Caco-2 (cell line): ENCODE results near the gene UBE2E2. TPM values are rescaled to one million over a fixed set of nuclear protein-coding genes. Genes with fewer than 3 reads are reported as not detected.

Experiments
- BruUV-seq: library from RNA; stranded (reverse); fragments of 400-500 nt; replicated peaks from 2 replicates; lab custom pipeline; 2021; lab: Mats Ljungman, UMichigan
- CTCF ChIA-PET: fragments of 300-600 bp; sonication (Branson Sonifier 250); formaldehyde crosslinking; loops from one replicate; lab custom pipeline; 2022; ENCODE audit warnings: antibody characterized with exemption; lab: Charles Lee
- POLR2A ChIA-PET: fragments of 300-600 bp; sonication (Branson Sonifier 250); formaldehyde crosslinking; loops from one replicate; lab custom pipeline; 2022; ENCODE audit warnings: antibody characterized with exemption; lab: Charles Lee
- DNase-seq, 2 experiments: peaks; one replicate each; pipeline versions ENCODE4 v3.0.0 to v3.0.0-alpha.2; 2020 to 2022
- H3K27me3 ChIP-seq: replicated peaks from 2 replicates; pipeline ENCODE4 v1.6.0; 2011; ENCODE audit warnings: low read length; ENCODE audit not compliant: control insufficient read depth, insufficient read depth
- H3K36me3 ChIP-seq: 2 replicates; pipeline ENCODE4 v1.5.1; 2011; ENCODE audit warnings: low read length; ENCODE audit not compliant: control insufficient read depth, insufficient read depth
- H3K4me1 ChIP-seq: fragments of 250-450 bp; sonication (Bioruptor Pico); 2 replicates; pipeline ENCODE4 v1.5.1; 2020; ENCODE audit warnings: mild to moderate bottlenecking
- H3K4me3 ChIP-seq: 2 replicates; pipeline ENCODE4 v1.5.1; 2011; ENCODE audit warnings: low read depth, mild to moderate bottlenecking, control low read depth, low read length
- H3K9me3 ChIP-seq: fragments of 250-450 bp; sonication (Bioruptor Pico); 2 replicates; pipeline ENCODE4 v1.5.1; 2020; ENCODE audit warnings: mild to moderate bottlenecking, moderate library complexity
- H3K27ac Mint-ChIP-seq: one replicate; pipeline ENCODE4 v1.8.0; 2022; ENCODE audit warnings: mixed read lengths; ENCODE audit not compliant: unreplicated experiment
- H3K27me3 Mint-ChIP-seq: one replicate; pipeline ENCODE4 v1.8.0; 2022; ENCODE audit warnings: mixed read lengths; ENCODE audit not compliant: insufficient read depth, unreplicated experiment
- H3K36me3 Mint-ChIP-seq: one replicate; pipeline ENCODE4 v1.8.0; 2022; ENCODE audit warnings: mild to moderate bottlenecking, mixed read lengths; ENCODE audit not compliant: insufficient read depth, unreplicated experiment
- H3K4me1 Mint-ChIP-seq: one replicate; pipeline ENCODE4 v1.8.0; 2022; ENCODE audit warnings: low read depth, mixed read lengths; ENCODE audit not compliant: unreplicated experiment
- H3K4me3 Mint-ChIP-seq: one replicate; pipeline ENCODE4 v1.8.0; 2022; ENCODE audit warnings: mild to moderate bottlenecking, moderate library complexity, mixed read lengths; ENCODE audit not compliant: unreplicated experiment
- H3K9me3 Mint-ChIP-seq: one replicate; pipeline ENCODE4 v1.8.0; 2022; ENCODE audit warnings: mixed read lengths; ENCODE audit not compliant: unreplicated experiment
- intact Hi-C: fragments of 100-400 bp; cut with micrococcal nuclease; formaldehyde crosslinking; loops from one replicate; pipeline ENCODE4 v1.10.0; 2022; ENCODE audit not compliant: unreplicated experiment
- total RNA-seq: library from RNA; stranded (reverse); gene quantifications from 2 replicates; pipeline ENCODE4 v1.2.3, GENCODE V29; 2022
- TF ChIP-seq, protein P1 (sequence below), 2 experiments: fragments of 200-600 bp in 1 of 2; IDR thresholded peaks; 1 replicate in 1 of 2; 2 replicates in 1 of 2; pipeline versions ENCODE4 v1.5.1 to v1.8.0; 2011 to 2022; ENCODE audit warnings: antibody characterized with exemption in 1 of 2, control low read depth in 1 of 2, inconsistent platforms in 1 of 2, low read depth in 1 of 2, low read length in 1 of 2, mild to moderate bottlenecking in 1 of 2, moderate library complexity in 1 of 2; ENCODE audit not compliant: insufficient read depth in 1 of 2, severe bottlenecking in 1 of 2, unreplicated experiment in 1 of 2

Gene UBE2E2
- total RNA-seq, 1 experiment from 2014 or later = 83.8 TPM

DNA sequence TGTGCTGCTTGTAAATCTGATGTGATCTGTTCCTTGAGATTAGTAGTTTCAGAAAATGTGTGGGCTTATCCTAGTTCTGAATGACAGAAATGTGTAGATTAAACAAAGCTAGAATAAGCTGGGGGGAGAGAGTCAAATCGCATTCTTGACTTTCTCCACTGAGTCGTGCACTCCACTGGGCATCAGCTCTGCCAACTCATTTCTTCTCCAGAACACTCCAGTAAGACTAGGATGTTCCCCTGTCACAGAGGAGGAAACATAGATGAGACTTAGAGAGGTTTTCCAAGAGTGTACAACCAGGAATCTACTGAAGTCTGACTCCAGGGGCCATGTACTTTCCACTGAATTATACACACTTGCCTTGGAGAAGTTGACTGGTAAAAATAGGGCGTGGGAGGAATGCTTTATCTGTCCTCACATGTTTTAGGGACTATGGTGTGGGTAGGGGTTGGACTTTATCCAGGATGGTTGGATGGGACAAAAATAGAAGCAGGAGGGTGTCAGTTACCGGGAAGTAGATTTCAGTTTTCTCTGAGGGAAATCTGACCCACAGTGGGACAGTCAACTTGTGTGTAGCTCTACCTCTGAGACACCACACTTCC lies 298.2 kb downstream of the UBE2E2 start:
- ChIA-PET CTCF (no interaction called here), POLR2A (no interaction called here)
- no TSS peak for BruUV-seq
- no peak for DNase-seq
- TF ChIP-seq, protein P1, sequence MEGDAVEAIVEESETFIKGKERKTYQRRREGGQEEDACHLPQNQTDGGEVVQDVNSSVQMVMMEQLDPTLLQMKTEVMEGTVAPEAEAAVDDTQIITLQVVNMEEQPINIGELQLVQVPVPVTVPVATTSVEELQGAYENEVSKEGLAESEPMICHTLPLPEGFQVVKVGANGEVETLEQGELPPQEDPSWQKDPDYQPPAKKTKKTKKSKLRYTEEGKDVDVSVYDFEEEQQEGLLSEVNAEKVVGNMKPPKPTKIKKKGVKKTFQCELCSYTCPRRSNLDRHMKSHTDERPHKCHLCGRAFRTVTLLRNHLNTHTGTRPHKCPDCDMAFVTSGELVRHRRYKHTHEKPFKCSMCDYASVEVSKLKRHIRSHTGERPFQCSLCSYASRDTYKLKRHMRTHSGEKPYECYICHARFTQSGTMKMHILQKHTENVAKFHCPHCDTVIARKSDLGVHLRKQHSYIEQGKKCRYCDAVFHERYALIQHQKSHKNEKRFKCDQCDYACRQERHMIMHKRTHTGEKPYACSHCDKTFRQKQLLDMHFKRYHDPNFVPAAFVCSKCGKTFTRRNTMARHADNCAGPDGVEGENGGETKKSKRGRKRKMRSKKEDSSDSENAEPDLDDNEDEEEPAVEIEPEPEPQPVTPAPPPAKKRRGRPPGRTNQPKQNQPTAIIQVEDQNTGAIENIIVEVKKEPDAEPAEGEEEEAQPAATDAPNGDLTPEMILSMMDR (IDR thresholded peaks at IDR 0.05; ENCODE audit: insufficient read depth in 1 of 2, low read depth in 1 of 2, low read length in 1 of 2, severe bottlenecking in 1 of 2, unreplicated experiment in 1 of 2) = no peak
- Histone ChIP-seq H3K4me3 (no peak overlapping the region), H3K36me3 (no peaks in the 10 kb centered on the region), H3K27me3 (no peaks in the 10 kb centered on the region), H3K4me1 (no peaks in the 10 kb centered on the region), H3K9me3 (no peaks in the 10 kb centered on the region)
- H3K27ac Mint-ChIP-seq = no peak overlapping the region
- H3K27me3 Mint-ChIP-seq = no peaks in the 10 kb centered on the region
- intact Hi-C loops = no loop called here
- peaks cover 13% of the 10 kb centered on the region for H3K4me1 Mint-ChIP-seq
- H3K4me3 Mint-ChIP-seq = no peak overlapping the region
- H3K36me3 Mint-ChIP-seq = no peaks in the 10 kb centered on the region
- H3K9me3 Mint-ChIP-seq = no peaks in the 10 kb centered on the region

DNA sequence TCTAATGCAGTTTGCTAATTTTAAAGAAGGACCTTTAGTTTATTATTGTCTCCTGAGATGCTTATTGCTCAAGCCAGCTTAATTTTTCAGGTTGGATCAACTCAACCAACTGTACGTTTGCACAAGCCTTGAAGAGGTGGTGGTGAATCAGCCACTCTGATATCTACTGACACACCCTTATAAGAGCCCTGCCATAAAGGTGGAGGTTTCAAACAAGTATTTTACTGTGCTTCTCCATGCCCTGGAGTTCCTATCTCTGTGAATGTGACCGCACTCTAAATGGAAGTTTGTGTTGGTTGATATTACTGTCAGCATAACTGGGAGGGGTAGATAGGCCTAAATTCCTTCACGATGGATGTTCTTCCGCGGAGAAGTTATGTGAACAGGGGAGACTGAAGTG lies 305.3 kb downstream of the UBE2E2 start:
- Histone ChIP-seq H3K9me3 (no peaks in the 10 kb centered on the region), H3K4me3 (no peak overlapping the region), H3K27me3 (no peaks in the 10 kb centered on the region), H3K36me3 (no peaks in the 10 kb centered on the region), H3K4me1 (peaks cover 14% of the 10 kb centered on the region)
- Mint-ChIP-seq H3K27ac (peak overlapping the region; percentile 83), H3K27me3 (no peaks in the 10 kb centered on the region), H3K9me3 (no peaks in the 10 kb centered on the region), H3K36me3 (no peaks in the 10 kb centered on the region), H3K4me3 (peak overlapping the region; percentile 11), H3K4me1 (peaks cover 18% of the 10 kb centered on the region)
- CTCF ChIA-PET = interaction anchor here (0.6 kb wide), 1 partner anchor 278 kb away, joined by 4 read pairs; no protein-coding TSS in a partner anchor
- intact Hi-C loops = no loop called here
- TF ChIP-seq, protein P1 (IDR thresholded peaks at IDR 0.05; ENCODE audit: insufficient read depth in 1 of 2, low read depth in 1 of 2, low read length in 1 of 2, severe bottlenecking in 1 of 2, unreplicated experiment in 1 of 2) = no peak
- DNase-seq = peak; percentile 10 to 34
- BruUV-seq = no TSS peak
- POLR2A ChIA-PET = interaction anchor here (0.8 kb wide), 1 partner anchor 43 kb away, joined by 3 read pairs; no protein-coding TSS in a partner anchor

DNA sequence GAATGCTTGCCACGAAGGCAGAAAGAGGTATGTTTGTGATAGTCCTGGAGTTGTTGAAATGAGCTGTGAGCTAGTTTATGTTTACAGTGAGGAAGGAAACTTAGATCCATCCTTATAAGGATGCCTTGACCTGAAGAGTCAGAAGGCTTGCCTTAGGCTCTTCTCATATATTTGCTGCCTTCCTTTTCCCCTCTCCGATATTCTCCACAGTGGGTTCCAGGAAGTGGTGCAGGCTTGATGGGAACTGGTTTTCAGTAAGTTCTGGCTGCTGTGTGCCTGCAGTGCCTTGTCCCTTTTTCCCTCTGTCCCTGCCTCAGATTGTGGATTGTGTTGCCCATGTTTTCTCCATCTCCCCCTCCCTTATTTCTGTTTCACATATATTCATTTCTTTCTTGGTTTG lies 315.3 kb downstream of the UBE2E2 start:
- Mint-ChIP-seq H3K4me1 (no peaks in the 10 kb centered on the region), H3K36me3 (no peaks in the 10 kb centered on the region), H3K9me3 (no peaks in the 10 kb centered on the region), H3K27me3 (no peaks in the 10 kb centered on the region), H3K27ac (no peak overlapping the region), H3K4me3 (no peak overlapping the region)
- TF ChIP-seq, protein P1 (IDR thresholded peaks at IDR 0.05; ENCODE audit: insufficient read depth in 1 of 2, low read depth in 1 of 2, low read length in 1 of 2, severe bottlenecking in 1 of 2, unreplicated experiment in 1 of 2) = no peak
- intact Hi-C loops = no loop called here
- ChIA-PET POLR2A (no interaction called here), CTCF (no interaction called here)
- Histone ChIP-seq H3K9me3 (no peaks in the 10 kb centered on the region; the same call in 1 of the 2 replicates), H3K4me1 (peaks cover 6% of the 10 kb centered on the region; the same call in 1 of the 2 replicates), H3K4me3 (no peak overlapping the region), H3K27me3 (no peaks in the 10 kb centered on the region), H3K36me3 (no peaks in the 10 kb centered on the region)
- no peak for DNase-seq
- BruUV-seq = no TSS peak
